ENCODE results near the gene SYNE2. TPM values are rescaled to one million over a fixed set of nuclear protein-coding genes. Genes with fewer than 3 reads are reported as not detected.

The SYNE2 gene
- polyA plus RNA-seq, 3 donors, result 99.9 to 107 (median 102) TPM

- no peak for DNase-seq (ENCODE audit: low read depth in 3 of 3, low spot score in 2 of 3)
Observed at GRCh38 chr14:63909984-63910383, 57.2 kb downstream of the SYNE2 start.

GRCh38 chr14:63910583-63911363, 58.0 kb downstream of the SYNE2 start:
- no peak for DNase-seq (ENCODE audit: low read depth in 3 of 3, low spot score in 2 of 3)

- DNase-seq (ENCODE audit: low read depth in 3 of 3, low spot score in 2 of 3), result no peak
Observed at GRCh38 chr14:63911404-63911803, 58.6 kb downstream of the SYNE2 start.

- no peak for DNase-seq (ENCODE audit: low read depth in 3 of 3, low spot score in 2 of 3)
Observed at GRCh38 chr14:63912286-63912685, 59.5 kb downstream of the SYNE2 start.

- no peak for DNase-seq (ENCODE audit: low read depth in 3 of 3, low spot score in 2 of 3)
Observed at GRCh38 chr14:63918411-63918810, 65.6 kb downstream of the SYNE2 start.

- DNase-seq (ENCODE audit: low read depth in 3 of 3, low spot score in 2 of 3), result no peak
Observed at GRCh38 chr14:63922696-63923421, 70.1 kb downstream of the SYNE2 start.

GRCh38 chr14:63923422-63923752, 70.6 kb downstream of the SYNE2 start:
- DNase-seq (ENCODE audit: low read depth in 3 of 3, low spot score in 2 of 3), result no peak

- DNase-seq (ENCODE audit: low read depth in 3 of 3, low spot score in 2 of 3), result no peak
Observed at GRCh38 chr14:63924375-63924774, 71.6 kb downstream of the SYNE2 start.

- no peak for DNase-seq (ENCODE audit: low read depth in 3 of 3, low spot score in 2 of 3)
Observed at GRCh38 chr14:63926641-63927040, 73.8 kb downstream of the SYNE2 start.

GRCh38 chr14:63928744-63929174, 76.0 kb downstream of the SYNE2 start:
- DNase-seq (ENCODE audit: low read depth in 3 of 3, low spot score in 2 of 3), result no peak

- no peak for DNase-seq (ENCODE audit: low read depth in 3 of 3, low spot score in 2 of 3)
Observed at GRCh38 chr14:63933110-63933509, 80.3 kb downstream of the SYNE2 start.

GRCh38 chr14:63933711-63934110, 80.9 kb downstream of the SYNE2 start:
- DNase-seq (ENCODE audit: low read depth in 3 of 3, low spot score in 2 of 3), result no peak

- DNase-seq (ENCODE audit: low read depth in 3 of 3, low spot score in 2 of 3), result no peak
Observed at GRCh38 chr14:63938198-63939005, 85.6 kb downstream of the SYNE2 start.

GRCh38 chr14:63939006-63939270, 86.1 kb downstream of the SYNE2 start:
- no peak for DNase-seq (ENCODE audit: low read depth in 3 of 3, low spot score in 2 of 3)

- no peak for DNase-seq (ENCODE audit: low read depth in 3 of 3, low spot score in 2 of 3)
Observed at GRCh38 chr14:63940387-63940786, 87.6 kb downstream of the SYNE2 start.

GRCh38 chr14:63941023-63941422, 88.2 kb downstream of the SYNE2 start:
- DNase-seq (ENCODE audit: low read depth in 3 of 3, low spot score in 2 of 3), result no peak

- no peak for DNase-seq (ENCODE audit: low read depth in 3 of 3, low spot score in 2 of 3)
Observed at GRCh38 chr14:63949696-63950095, 96.9 kb downstream of the SYNE2 start.

- no peak for DNase-seq (ENCODE audit: low read depth in 3 of 3, low spot score in 2 of 3)
Observed at GRCh38 chr14:63951021-63951420, 98.2 kb downstream of the SYNE2 start.

- DNase-seq (ENCODE audit: low read depth in 3 of 3, low spot score in 2 of 3), result no peak
Observed at GRCh38 chr14:63951429-63951828, 98.6 kb downstream of the SYNE2 start.

GRCh38 chr14:63952053-63952932, 99.5 kb downstream of the SYNE2 start:
- DNase-seq (ENCODE audit: low read depth in 3 of 3, low spot score in 2 of 3), result no peak

Data from right renal cortex interstitium (tissue), 3 donors.